Suprapubic skin (tissue), 4 donors: Measurements from ENCODE around the gene CARD6.

ENCODE experiments used
- EP300 ChIP-seq: sonication (generic); formaldehyde crosslinking; IDR thresholded peaks from one replicate; pipeline ENCODE4 v1.6.1; 2017; ENCODE audit warnings: antibody characterized with exemption
- POLR2A ChIP-seq, 2 donors: fragments of 450-650 bp; IDR thresholded peaks; one replicate each; pipeline ENCODE4 v1.6.1; 2017; ENCODE audit warnings: antibody characterized with exemption in 2 of 2, mild to moderate bottlenecking in 2 of 2, moderate library complexity in 2 of 2
- POLR2AphosphoS5 ChIP-seq, 3 donors: sonication (generic); formaldehyde crosslinking; IDR thresholded peaks; one replicate each; pipeline ENCODE4 v1.6.1; 2017; ENCODE audit warnings: antibody characterized with exemption in 3 of 3
- TF ChIP-seq, protein P1 (sequence below), 2 donors: fragments of 200-600 bp in 1 of 2; fragments of 450-650 bp in 1 of 2; sonication (generic) in 1 of 2; IDR thresholded peaks; one replicate each; pipeline ENCODE4 v1.5.1; 2016 to 2019; ENCODE audit warnings: antibody characterized with exemption in 2 of 2, mild to moderate bottlenecking in 1 of 2, moderate library complexity in 1 of 2

DNA sequence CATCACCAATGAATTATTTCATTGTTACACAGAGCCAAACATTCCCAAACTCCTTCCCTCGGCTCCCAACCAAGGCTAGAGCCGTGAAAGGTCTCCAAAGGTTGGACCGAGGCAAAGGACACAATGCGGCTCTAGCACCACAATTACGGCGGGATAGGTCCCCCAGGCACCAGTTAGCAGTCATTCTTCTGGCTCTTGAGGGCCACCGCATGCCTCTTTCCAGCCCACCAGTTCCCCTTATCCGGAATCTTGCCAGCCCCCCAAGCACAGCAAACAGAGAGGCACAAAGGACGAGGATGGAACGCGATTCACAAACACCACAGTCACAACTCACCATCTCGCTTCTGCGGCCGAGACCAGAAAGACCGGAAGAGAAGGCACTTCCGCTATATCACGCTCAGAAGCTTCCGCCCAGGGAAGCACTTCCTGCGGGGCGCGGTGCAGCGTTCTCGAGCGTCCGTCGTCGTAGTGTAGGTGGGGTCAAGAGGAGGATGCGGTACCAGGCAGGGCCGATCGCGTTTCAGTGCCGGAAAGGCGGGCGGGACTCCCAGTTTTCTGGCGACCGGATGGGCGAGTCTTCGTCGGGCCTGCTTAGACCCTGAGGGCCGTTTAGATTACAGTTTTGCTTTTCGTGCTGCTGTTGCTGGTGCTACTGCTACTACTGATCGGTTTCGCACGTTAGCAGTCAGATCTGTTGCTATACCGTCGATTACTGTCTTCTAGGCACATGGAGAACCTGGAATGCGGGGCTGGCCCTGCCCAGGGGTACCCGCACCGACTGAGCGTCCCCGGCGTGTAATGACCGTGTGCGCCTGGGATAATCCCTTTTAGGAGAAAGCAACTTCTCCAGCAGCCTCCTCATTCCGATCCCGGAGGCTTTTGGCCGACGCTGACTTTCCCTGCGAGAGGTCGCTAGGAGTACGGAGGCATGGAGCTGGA lies 6.0 kb upstream of the CARD6 start, which contains the start of gene RPL37:
- TF ChIP-seq, protein P1, sequence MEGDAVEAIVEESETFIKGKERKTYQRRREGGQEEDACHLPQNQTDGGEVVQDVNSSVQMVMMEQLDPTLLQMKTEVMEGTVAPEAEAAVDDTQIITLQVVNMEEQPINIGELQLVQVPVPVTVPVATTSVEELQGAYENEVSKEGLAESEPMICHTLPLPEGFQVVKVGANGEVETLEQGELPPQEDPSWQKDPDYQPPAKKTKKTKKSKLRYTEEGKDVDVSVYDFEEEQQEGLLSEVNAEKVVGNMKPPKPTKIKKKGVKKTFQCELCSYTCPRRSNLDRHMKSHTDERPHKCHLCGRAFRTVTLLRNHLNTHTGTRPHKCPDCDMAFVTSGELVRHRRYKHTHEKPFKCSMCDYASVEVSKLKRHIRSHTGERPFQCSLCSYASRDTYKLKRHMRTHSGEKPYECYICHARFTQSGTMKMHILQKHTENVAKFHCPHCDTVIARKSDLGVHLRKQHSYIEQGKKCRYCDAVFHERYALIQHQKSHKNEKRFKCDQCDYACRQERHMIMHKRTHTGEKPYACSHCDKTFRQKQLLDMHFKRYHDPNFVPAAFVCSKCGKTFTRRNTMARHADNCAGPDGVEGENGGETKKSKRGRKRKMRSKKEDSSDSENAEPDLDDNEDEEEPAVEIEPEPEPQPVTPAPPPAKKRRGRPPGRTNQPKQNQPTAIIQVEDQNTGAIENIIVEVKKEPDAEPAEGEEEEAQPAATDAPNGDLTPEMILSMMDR (IDR thresholded peaks at IDR 0.05), result no peak
- TF ChIP-seq POLR2AphosphoS5 (IDR thresholded peaks at IDR 0.05) (peak; percentile 92 to 96 (median 92)), EP300 (no peak), POLR2A (IDR thresholded peaks at IDR 0.05) (peak; percentile 52 to 84)
